Measurements from ENCODE around the gene APC2. TPM values are rescaled to one million over a fixed set of nuclear protein-coding genes. Genes with fewer than 3 reads are reported as not detected.
"Not testable (repeated sequence)": the region's sequence is repeated elsewhere in the genome, so short reads cannot be mapped to it uniquely, and the experiment has no call there.

Gene APC2
- total and polyA plus RNA-seq, 7 donors: under 0.01 to 2.0 (median 1.1) TPM; not detected in 2

GRCh38 chr19:1495799-1496713 lies 46.1 kb downstream of the APC2 start:
- DNase-seq: no peak
- intact Hi-C loops (cut with DNase I): no loop called here
- H3K4me3 ChIP-seq: no peak overlapping the region
- H3K4me1 ChIP-seq: peaks cover 0 to 7% (median 7%) of the 10 kb centered on the region in 4 donors
- H3K36me3 ChIP-seq: no peaks in the 10 kb centered on the region
- no peaks in the 10 kb centered on the region for H3K9me3 ChIP-seq
- no peak for TF ChIP-seq CTCF (IDR thresholded peaks at IDR 0.05)
- no peak for TF ChIP-seq POLR2A (IDR thresholded peaks at IDR 0.05)
- no peak for TF ChIP-seq POLR2AphosphoS5 (IDR thresholded peaks at IDR 0.05)
- no peak for TF ChIP-seq EP300 (IDR thresholded peaks at IDR 0.05)
- WGBS, 2 donors: 64 to 77% methylated on average over 40 of the region's 40 CpGs
- H3K27me3 ChIP-seq: peaks cover 6 to 49% (median 36%) of the 10 kb centered on the region in 3 donors
- no peak overlapping the region for H3K27ac ChIP-seq

- no peaks in the 10 kb centered on the region for H3K9me3 ChIP-seq
- H3K27me3 ChIP-seq: peaks cover 4 to 49% (median 36%) of the 10 kb centered on the region in 3 donors
- 65 to 72% methylated on average over 39 of the region's 39 CpGs for WGBS, 2 donors
- TF ChIP-seq CTCF (IDR thresholded peaks at IDR 0.05) (no peak), POLR2AphosphoS5 (IDR thresholded peaks at IDR 0.05) (no peak), EP300 (IDR thresholded peaks at IDR 0.05) (no peak), POLR2A (IDR thresholded peaks at IDR 0.05) (no peak)
- DNase-seq: no peak
- intact Hi-C loops (cut with DNase I): no loop called here
- H3K4me1 ChIP-seq: no peaks in the 10 kb centered on the region
- H3K27ac ChIP-seq: no peak overlapping the region
- H3K4me3 ChIP-seq: no peak overlapping the region
- H3K36me3 ChIP-seq: no peaks in the 10 kb centered on the region
Observed at GRCh38 chr19:1496714-1497577, 47.0 kb downstream of the APC2 start.

GRCh38 chr19:1497578-1498235 lies 47.8 kb downstream of the APC2 start:
- no peak overlapping the region for H3K27ac ChIP-seq
- H3K4me1 ChIP-seq: peaks cover 0 to under 1% (median 0%) of the 10 kb centered on the region in 4 donors
- no peak for DNase-seq
- no peak overlapping the region for H3K4me3 ChIP-seq
- no peaks in the 10 kb centered on the region for H3K36me3 ChIP-seq
- peaks cover 0 to 48% (median 40%) of the 10 kb centered on the region in 3 donors for H3K27me3 ChIP-seq
- intact Hi-C loops (cut with DNase I): no loop called here
- no peaks in the 10 kb centered on the region for H3K9me3 ChIP-seq
- WGBS, 2 donors: 71 to 83% methylated on average over 25 of the region's 25 CpGs
- no peak for TF ChIP-seq CTCF (IDR thresholded peaks at IDR 0.05)
- no peak for TF ChIP-seq POLR2AphosphoS5 (IDR thresholded peaks at IDR 0.05)
- TF ChIP-seq EP300 (IDR thresholded peaks at IDR 0.05): no peak
- TF ChIP-seq POLR2A (IDR thresholded peaks at IDR 0.05): no peak

GRCh38 chr19:1499231-1499630 lies 49.3 kb downstream of the APC2 start:
- H3K27ac ChIP-seq; H3K36me3 ChIP-seq; DNase-seq; H3K9me3 ChIP-seq; H3K4me3 ChIP-seq; intact Hi-C loops (cut with DNase I): not testable (repeated sequence)
- Histone ChIP-seq H3K4me1 (peaks cover 0 to 12% (median 10%) of the 10 kb centered on the region in 4 donors), H3K27me3 (peaks cover 8 to 61% (median 55%) of the 10 kb centered on the region in 3 donors)
- 90 to 93% methylated on average over 34 of the region's 34 CpGs for WGBS, 2 donors

Measured in sigmoid colon (tissue), 7 donors.